HG03469 (cell line): Measurements from ENCODE around the gene GFOD1.

Source experiments
- ATAC-seq: cut with Tn5 transposase; IDR thresholded peaks from one replicate; pipeline ENCODE4 v1.9.1; 2021; ENCODE audit warnings: mild to moderate bottlenecking, moderate library complexity, moderate number of reproducible peaks; ENCODE audit not compliant: unreplicated experiment

Gene GFOD1

GRCh38 chr6:13384506-13384905, 102.9 kb downstream of the GFOD1 start:
- no peak for ATAC-seq

GRCh38 chr6:13383328-13384163, 103.9 kb downstream of the GFOD1 start:
- peak; percentile 83 for ATAC-seq

- ATAC-seq = no peak
Observed at GRCh38 chr6:13380761-13381160, 106.6 kb downstream of the GFOD1 start.

- no peak for ATAC-seq
Observed at GRCh38 chr6:13378669-13379590, 108.5 kb downstream of the GFOD1 start.

- ATAC-seq = no peak
Observed at GRCh38 chr6:13377054-13377758, 110.2 kb downstream of the GFOD1 start.

- ATAC-seq = peak; percentile 47
Observed at GRCh38 chr6:13375360-13375878, 112.0 kb downstream of the GFOD1 start.

- ATAC-seq = no peak
Observed at GRCh38 chr6:13373919-13374318, 113.5 kb downstream of the GFOD1 start.

- ATAC-seq = no peak
Observed at GRCh38 chr6:13373488-13373886, 113.9 kb downstream of the GFOD1 start.

- no peak for ATAC-seq
Observed at GRCh38 chr6:13372688-13373487, 114.5 kb downstream of the GFOD1 start.

GRCh38 chr6:13372076-13372475, 115.3 kb downstream of the GFOD1 start:
- no peak for ATAC-seq

- ATAC-seq = no peak
Observed at GRCh38 chr6:13371421-13372072, 115.9 kb downstream of the GFOD1 start.

GRCh38 chr6:13370623-13371022, 116.8 kb downstream of the GFOD1 start:
- ATAC-seq = no peak

- ATAC-seq = no peak
Observed at GRCh38 chr6:13369591-13369990, 117.8 kb downstream of the GFOD1 start.

GRCh38 chr6:13368731-13369115, 118.7 kb downstream of the GFOD1 start:
- no peak for ATAC-seq

- no peak for ATAC-seq
Observed at GRCh38 chr6:13368079-13368730, 119.2 kb downstream of the GFOD1 start.

GRCh38 chr6:13367396-13367795, 120.0 kb downstream of the GFOD1 start:
- no peak for ATAC-seq

GRCh38 chr6:13365320-13365719, 122.1 kb downstream of the GFOD1 start:
- ATAC-seq = no peak

- ATAC-seq = no peak
Observed at GRCh38 chr6:13364842-13365241, 122.6 kb downstream of the GFOD1 start.

- ATAC-seq = no peak
Observed at GRCh38 chr6:13362412-13362811, 125.0 kb downstream of the GFOD1 start.
